HG03354 (cell line): ENCODE data around the gene ZNF483.
"Not testable (repeated sequence)": the region's sequence is repeated elsewhere in the genome, so short reads cannot be mapped to it uniquely, and the experiment has no call there.

ENCODE experiments used
- ATAC-seq: cut with Tn5 transposase; IDR thresholded peaks from one replicate; pipeline ENCODE4 v1.9.1; 2021; ENCODE audit warnings: mild to moderate bottlenecking; ENCODE audit not compliant: unreplicated experiment, poor library complexity, severe bottlenecking

ZNF483 gene

DNA sequence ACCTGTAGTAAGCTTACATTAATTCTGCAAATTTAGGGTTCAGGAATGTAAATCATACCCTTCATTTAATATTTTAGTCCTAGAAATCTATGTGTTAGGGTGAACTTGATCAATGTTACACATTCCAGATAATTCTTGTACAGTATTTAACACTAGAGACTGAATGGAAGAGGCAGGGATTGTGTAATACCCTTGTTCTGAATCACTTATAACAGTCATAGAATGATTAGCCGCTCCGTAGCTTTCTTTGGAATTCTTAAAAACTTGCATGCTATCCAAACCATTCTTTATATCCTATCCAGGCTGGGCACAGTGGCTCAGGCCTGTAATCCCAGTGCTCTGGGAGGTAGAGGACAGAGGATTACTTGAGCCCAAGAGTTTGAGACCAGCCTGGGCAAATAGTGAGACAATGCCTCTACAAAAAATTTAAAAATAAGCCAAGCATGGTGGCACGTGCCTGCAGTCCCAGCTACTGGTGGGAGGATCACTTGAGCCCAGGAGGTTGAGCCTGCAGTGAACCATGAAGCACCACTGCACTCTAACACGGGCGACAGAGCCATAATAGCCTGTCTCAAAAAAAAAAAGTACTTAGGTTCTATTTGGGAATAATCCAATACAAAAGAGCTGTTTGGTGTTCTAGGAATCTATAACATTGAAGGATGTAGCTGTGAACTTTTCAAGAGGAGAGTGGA, 8.3 kb downstream of the ZNF483 start:
- ATAC-seq, result no peak

DNA sequence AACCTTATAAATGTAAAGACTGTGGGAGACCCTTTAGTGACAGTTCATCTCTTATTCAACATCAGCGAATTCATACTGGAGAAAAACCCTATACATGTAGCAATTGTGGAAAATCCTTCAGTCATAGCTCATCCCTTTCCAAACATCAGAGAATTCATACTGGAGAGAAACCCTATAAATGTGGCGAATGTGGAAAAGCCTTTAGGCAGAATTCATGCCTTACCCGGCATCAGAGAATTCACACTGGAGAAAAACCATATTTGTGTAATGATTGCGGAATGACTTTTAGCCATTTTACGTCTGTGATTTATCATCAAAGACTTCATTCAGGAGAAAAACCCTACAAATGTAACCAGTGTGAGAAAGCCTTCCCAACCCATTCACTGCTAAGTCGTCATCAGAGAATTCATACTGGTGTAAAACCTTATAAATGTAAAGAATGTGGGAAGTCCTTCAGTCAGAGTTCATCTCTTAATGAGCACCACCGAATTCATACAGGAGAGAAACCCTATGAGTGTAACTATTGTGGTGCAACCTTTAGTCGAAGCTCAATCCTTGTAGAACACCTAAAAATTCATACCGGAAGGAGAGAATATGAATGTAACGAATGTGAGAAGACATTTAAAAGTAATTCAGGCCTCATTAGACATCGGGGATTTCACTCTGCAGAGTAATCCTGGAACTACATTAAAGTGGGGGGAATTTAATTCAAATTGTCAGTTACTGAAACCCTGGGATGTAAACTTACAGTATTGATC, 17.7 kb downstream of the ZNF483 start:
- ATAC-seq, result no peak

DNA sequence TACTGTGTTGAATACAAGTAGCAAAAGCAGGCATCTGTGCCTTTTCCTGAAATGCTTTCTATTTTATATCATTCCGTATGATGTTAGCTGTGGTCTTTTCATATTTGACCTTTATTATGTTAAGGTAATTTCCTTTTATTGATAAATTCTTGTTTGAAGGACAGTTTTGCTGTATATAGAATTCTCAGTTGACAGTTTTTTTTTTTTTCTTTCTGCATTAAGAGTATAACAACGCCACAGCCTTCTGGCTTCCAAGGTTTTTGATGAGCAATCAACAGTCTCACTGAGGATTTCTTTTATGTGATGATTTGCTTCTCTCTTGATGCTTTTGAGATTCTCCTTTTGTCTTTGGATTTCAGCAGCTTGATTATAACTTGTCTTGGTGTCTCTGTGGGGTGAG, 23.6 kb downstream of the ZNF483 start:
- no peak for ATAC-seq

DNA sequence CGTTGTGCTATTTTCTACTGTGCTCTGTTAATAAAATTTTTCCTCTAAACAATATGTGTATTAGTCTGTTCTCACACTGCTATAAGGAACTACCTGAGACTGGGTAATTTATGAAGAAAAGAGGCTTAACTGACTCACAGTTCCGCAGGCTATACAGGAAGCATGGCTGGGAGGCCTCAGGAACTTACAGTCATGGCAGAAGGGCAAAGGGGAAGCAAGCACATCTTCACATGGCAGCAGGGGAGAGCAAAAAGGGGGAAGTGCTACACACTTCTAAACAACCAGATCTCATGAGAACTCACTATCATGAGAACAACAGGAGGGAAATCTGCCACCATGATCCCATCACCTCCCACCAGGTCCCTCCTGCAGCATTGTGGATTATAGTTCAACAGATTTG, 30.4 kb downstream of the ZNF483 start:
- ATAC-seq, result not testable (repeated sequence)

DNA sequence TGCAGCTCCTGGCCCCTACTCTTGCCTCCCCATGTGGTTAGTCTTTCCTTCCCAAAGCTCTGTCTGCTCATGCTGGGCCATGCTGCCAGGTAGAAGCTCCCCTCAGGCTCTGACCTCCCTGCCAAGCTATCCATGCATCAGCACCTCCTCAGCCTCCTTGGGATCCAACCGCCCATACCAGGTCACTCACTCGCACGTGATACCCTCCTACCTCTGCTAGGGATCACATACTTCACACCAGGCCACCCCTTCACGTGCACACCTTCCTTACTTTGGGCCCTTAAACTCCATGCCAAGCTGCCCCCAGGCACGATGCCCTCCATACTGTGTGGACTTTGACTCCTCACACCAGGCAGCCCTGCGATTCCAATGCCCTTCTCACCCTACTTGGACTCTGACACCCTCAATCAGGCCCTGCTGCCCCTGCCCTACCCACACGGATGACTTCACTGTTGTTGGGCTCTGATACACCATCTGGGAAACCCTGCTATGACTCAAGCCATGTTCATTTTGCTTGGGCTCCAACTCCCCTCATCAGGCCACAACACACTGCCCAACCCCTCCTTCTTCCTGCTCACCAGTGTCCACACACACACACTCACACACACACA, 34.1 kb downstream of the ZNF483 start:
- ATAC-seq, result no peak

DNA sequence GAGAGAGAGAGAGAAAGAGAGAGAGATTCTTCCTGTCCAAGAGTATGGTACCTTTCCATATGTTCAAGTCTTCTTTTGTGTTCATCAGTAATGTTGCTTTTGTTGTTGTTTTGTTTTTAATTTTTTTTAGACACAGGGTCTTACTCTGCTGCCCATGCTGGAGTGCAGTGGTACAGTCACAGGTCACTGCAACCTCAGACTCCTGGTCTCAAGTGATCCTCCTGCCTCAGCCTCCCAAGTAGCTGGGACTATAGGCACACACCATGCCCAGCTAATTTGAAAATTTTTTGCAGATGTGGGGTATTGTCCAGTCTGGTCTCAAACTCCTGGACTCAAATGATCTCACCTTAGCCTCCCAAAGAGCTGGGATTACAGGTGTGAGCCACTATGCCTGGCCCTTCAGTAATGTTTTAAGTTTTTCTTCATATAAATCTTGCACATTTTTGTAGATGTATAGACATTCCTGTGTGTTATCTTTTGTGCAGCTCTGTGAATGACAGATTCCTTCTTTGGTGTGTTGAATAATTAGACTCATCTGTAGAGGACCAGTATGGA, 36.3 kb downstream of the ZNF483 start:
- ATAC-seq, result no peak

DNA sequence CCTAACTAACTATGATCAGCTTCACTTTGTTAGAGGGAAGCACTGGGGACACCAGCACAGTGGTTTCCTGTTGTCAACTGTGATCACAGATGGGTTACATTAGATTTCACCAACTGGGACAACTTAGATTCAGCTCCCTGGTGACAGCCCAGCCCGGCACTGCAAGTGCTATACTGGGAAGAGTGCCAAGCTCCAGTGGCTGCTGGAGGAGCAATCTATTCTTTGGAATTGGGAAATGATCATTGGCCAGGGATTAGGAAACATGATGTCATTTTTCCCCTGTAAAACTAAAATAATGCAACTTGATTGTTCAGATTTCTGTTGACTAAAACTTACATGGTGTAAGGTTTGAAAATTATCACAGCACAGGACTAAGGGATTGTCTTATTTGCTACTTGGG, 41.3 kb downstream of the ZNF483 start:
- no peak for ATAC-seq

- not testable (repeated sequence) for ATAC-seq
These were observed 43.1 kb downstream of the ZNF483 start for GRCh38 chr9:111568127-111568526.

DNA sequence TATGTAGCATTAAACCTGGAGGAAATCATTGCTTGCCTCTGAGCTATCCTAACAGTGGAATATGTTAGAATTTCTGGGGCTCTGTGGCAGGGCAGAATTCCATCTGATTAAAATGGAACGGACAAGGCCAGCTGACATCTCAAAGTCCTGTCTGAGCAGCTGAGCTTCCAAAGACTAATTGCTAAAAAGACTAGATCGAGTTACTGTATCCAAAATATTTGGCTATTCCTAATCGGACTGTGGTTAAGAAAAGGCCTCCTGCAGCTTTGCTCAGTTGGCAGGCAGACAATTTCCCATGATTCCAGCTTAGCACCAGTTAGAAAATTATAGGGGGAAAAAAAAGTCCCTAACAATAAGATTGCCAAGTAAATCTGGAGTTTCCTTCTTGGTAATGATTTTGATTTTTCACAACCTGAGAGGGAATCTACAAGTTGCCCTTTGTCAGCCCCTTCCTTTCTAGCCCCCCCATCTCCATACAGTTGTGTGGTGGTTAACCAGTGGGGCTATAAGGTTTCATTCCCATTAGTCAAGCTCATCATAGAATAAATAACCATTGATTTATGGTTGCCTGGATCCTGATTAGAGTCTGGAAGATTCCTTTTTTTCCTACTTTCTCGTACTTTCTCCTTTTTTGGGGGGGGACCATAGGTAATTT, 48.1 kb downstream of the ZNF483 start:
- ATAC-seq, result no peak

GRCh38 chr9:111582888-111583287, 57.9 kb downstream of the ZNF483 start:
- no peak for ATAC-seq

DNA sequence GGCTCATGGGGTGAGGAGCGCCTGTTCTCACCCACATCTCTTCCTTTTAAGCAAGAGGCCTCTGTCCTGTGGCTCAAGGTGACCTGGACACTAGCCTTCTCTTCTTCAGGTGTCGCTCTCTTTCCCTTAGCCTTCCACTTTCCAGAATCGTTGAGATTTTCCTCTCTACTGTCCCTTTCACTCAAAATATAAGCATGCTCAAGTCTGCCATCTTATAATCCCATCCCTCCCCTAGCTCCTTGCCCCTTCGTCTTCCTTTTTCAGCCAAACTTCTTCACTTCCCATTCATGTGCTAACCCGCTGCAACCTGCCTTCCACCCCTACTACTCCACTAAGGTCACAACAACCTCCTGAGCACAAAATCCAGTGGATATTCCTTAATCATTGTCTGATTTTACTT, 61.4 kb downstream of the ZNF483 start:
- ATAC-seq, result no peak

- no peak for ATAC-seq
These were observed 63.9 kb downstream of the ZNF483 start for GRCh38 chr9:111588846-111589245.

GRCh38 chr9:111597852-111598732, 73.1 kb downstream of the ZNF483 start:
- ATAC-seq, result peak; percentile 68

GRCh38 chr9:111598733-111599091, 73.7 kb downstream of the ZNF483 start:
- peak; percentile 19 for ATAC-seq

GRCh38 chr9:111599092-111599954, 74.3 kb downstream of the ZNF483 start, which contains the start of gene PTGR1:
TSS of gene PTGR1 (minus strand) at chr9:111599647. CDS start at chr9:111597422, 2,225 bp downstream.
- peak; percentile 42 for ATAC-seq

- ATAC-seq, result no peak
These were observed 75.0 kb downstream of the ZNF483 start for GRCh38 chr9:111599955-111600343.

DNA sequence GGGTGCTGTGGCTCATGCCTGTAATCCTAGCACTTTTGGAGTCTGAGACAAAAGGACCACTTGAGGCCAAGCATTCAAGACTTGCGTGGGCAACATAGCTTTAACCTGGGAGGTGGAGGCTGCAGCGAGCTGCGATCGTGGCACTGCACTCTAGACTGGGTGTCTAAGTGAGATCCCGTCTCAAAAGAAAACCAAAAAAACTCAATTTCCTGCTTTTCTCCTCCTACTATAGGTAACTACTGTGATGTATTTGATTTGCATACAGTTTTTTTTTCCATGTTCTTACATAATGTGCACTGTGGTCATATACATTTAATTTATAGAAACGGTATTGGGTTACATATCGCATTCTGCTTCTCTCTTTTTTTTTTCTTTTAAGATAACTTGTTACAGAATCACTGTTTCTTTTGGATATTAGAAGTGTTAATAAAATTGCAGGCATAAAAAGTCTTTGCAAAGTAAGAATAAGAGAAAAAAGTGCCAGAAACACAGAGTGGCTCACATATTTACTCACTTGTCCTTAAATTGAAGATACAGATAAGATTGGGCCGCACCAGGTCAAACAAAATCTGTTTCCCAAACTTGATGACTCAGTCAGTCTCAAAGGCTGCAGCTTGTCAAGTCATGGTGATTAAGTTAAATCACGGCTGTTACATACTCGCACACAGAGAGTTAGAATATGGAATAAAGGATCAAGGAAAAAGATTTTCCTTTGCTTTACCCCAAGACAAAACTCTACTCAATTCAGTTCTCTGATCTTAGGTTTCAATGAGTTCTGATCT, 76.4 kb downstream of the ZNF483 start:
- ATAC-seq, result no peak

DNA sequence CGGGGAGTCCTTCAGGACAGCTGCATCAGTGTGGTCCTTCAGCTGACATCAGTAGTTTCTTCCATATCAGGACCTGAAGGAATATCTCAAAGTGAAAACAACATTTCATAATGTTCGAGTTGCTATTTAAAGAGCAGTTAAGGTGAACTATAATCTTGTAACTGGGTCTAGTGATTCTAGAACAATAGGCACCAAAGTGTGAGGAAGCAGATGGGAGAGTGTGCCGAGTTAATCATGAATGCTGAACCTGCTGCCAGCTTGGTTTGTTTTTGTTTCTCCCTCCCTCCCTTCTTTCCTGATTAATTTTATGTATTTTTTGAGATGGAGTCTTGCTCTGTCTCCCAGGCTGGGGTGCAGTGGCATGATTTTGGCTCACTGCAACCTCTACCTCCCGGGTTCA, 78.1 kb downstream of the ZNF483 start:
- no peak for ATAC-seq
